PC-3 (cell line): ENCODE results near the gene GABBR2.

ENCODE experiments used
- CTCF ChIP-seq: fragments of 300-600 bp; sonication (generic); conservative IDR thresholded peaks from 2 replicates; pipeline ENCODE4 v1.5.1; 2017; ENCODE audit warnings: antibody characterized with exemption, low read depth, mild to moderate bottlenecking, low read length
- EZH2 ChIP-seq: fragments of 300-600 bp; sonication (generic); IDR thresholded peaks from one replicate; pipeline ENCODE4 v1.6.1; 2017; ENCODE audit warnings: antibody characterized with exemption, mild to moderate bottlenecking, low read length; ENCODE audit not compliant: unreplicated experiment
- EZH2phosphoT487 ChIP-seq: fragments of 300-600 bp; sonication (generic); IDR thresholded peaks from 2 replicates; pipeline ENCODE4 v1.6.1; 2018; ENCODE audit warnings: mild to moderate bottlenecking, antibody characterized with exemption, low read length, borderline replicate concordance

- TF ChIP-seq CTCF (no peak), EZH2phosphoT487 (no peak), EZH2 (no peak)
Observed at GRCh38 chr9:98303633-98304125, 405.1 kb downstream of the GABBR2 start.
